ENCODE measurements around the gene PCGF3. TPM values are rescaled to one million over a fixed set of nuclear protein-coding genes. Genes with fewer than 3 reads are reported as not detected.

Gene PCGF3
- total RNA-seq, 1 donor from 2014 or later = 64.3 TPM

DNA sequence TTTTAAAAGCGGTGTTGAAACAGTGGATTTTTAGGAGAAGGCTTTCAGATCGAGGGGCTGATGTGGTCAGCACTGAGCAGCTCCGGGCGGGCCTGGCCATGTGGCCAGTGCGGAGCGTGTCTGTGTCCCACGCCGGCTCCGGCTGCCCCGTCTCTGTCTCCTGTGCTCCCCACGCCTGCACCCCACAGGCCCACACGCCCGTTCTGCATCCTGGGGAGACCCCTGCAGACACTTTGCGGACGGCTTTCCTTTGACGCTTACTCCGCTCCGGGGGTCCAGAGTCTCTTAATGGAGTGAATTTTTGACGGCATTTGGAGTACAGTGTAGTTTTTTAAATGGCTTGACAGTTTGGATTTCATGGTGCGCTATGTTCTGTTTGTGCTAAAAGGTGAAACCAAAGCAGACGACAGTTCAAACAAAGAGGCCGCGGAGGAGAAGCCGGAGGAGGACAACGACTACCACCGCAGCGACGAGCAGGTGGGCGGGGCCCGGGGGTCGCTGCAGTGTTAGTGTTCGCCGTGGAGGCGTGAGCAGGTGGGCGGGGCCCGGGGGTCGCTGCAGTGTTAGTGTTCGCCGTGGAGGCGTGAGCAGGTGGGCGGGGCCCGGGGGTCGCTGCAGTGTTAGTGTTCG, 38.7 kb downstream of the PCGF3 start:
- peaks cover 4% of the 10 kb centered on the region for H3K4me1 Mint-ChIP-seq (ENCODE audit: unreplicated experiment)
- TF ChIP-seq, protein P1, sequence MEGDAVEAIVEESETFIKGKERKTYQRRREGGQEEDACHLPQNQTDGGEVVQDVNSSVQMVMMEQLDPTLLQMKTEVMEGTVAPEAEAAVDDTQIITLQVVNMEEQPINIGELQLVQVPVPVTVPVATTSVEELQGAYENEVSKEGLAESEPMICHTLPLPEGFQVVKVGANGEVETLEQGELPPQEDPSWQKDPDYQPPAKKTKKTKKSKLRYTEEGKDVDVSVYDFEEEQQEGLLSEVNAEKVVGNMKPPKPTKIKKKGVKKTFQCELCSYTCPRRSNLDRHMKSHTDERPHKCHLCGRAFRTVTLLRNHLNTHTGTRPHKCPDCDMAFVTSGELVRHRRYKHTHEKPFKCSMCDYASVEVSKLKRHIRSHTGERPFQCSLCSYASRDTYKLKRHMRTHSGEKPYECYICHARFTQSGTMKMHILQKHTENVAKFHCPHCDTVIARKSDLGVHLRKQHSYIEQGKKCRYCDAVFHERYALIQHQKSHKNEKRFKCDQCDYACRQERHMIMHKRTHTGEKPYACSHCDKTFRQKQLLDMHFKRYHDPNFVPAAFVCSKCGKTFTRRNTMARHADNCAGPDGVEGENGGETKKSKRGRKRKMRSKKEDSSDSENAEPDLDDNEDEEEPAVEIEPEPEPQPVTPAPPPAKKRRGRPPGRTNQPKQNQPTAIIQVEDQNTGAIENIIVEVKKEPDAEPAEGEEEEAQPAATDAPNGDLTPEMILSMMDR (conservative IDR thresholded peaks at IDR 0.05) = no peak
- H3K4me3 Mint-ChIP-seq = no peak overlapping the region
- H3K9me3 Mint-ChIP-seq = no peaks in the 10 kb centered on the region
- H3K36me3 Mint-ChIP-seq = peaks cover 17% of the 10 kb centered on the region
- H3K27me3 Mint-ChIP-seq = no peaks in the 10 kb centered on the region
- H3K27ac Mint-ChIP-seq = peak overlapping the region; percentile 53
- DNase-seq (ENCODE audit: extremely low spot score, unreplicated experiment) = no peak

DNA sequence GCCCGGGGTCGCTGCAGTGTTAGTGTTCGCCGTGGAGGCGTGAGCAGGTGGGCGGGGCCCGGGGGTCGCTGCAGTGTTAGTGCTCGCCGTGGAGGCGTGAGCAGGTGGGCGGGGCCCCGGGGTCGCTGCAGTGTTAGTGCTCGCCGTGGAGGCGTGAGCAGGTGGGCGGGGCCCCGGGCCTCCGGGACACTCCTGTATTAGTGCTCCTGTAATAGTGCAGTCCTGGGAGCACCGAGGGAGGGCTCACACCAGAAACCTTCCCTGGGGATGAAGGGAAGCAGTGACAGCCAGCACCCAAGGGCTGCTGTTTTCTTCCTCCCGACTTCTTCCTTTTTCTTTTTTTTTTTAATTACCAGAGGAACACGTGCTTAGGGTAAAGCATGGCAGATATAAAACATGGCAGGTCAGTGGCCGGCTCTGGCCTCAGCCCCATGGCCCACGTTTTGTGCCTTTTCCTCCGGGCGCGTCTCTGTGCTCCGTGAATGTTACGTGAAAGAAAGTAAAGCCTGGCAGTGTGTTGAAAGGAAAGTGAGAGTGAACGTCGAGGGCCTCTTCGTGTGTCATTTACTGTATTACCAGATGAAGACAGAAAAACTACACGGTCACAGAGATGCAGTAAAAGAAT, 42.0 kb downstream of the PCGF3 start:
- no peaks in the 10 kb centered on the region for H3K9me3 Mint-ChIP-seq
- H3K4me1 Mint-ChIP-seq (ENCODE audit: unreplicated experiment) = peaks cover 12% of the 10 kb centered on the region
- peaks cover 29% of the 10 kb centered on the region for H3K36me3 Mint-ChIP-seq
- no peak for DNase-seq (ENCODE audit: extremely low spot score, unreplicated experiment)
- no peak overlapping the region for H3K27ac Mint-ChIP-seq
- H3K27me3 Mint-ChIP-seq = no peaks in the 10 kb centered on the region
- TF ChIP-seq, protein P1 (conservative IDR thresholded peaks at IDR 0.05) = no peak
- no peak overlapping the region for H3K4me3 Mint-ChIP-seq

DNA sequence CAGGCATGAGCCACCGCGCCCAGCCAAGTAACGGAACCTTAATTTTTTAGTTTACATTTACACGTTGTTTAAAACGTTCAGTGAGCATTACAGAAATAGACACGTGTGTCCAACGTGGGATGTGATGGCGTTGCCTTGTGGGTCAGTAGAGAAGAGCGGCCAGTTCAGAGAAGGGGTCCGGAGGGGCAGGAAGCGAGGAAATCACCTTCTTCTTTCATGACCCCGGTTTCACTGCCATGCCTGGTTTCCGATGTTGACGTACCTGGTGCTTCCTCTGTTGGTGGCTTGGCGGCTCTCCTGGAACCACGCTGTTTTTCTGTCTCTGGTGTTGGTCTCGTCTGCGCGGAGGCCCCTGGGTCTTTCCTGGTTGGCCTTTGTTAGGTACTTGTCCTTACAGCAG, 42.8 kb downstream of the PCGF3 start:
- H3K9me3 Mint-ChIP-seq = no peaks in the 10 kb centered on the region
- TF ChIP-seq, protein P1 (conservative IDR thresholded peaks at IDR 0.05) = no peak
- peaks cover 12% of the 10 kb centered on the region for H3K4me1 Mint-ChIP-seq (ENCODE audit: unreplicated experiment)
- H3K27me3 Mint-ChIP-seq = no peaks in the 10 kb centered on the region
- H3K36me3 Mint-ChIP-seq = peaks cover 29% of the 10 kb centered on the region
- H3K4me3 Mint-ChIP-seq = no peak overlapping the region
- no peak for DNase-seq (ENCODE audit: extremely low spot score, unreplicated experiment)
- H3K27ac Mint-ChIP-seq = no peak overlapping the region

DNA sequence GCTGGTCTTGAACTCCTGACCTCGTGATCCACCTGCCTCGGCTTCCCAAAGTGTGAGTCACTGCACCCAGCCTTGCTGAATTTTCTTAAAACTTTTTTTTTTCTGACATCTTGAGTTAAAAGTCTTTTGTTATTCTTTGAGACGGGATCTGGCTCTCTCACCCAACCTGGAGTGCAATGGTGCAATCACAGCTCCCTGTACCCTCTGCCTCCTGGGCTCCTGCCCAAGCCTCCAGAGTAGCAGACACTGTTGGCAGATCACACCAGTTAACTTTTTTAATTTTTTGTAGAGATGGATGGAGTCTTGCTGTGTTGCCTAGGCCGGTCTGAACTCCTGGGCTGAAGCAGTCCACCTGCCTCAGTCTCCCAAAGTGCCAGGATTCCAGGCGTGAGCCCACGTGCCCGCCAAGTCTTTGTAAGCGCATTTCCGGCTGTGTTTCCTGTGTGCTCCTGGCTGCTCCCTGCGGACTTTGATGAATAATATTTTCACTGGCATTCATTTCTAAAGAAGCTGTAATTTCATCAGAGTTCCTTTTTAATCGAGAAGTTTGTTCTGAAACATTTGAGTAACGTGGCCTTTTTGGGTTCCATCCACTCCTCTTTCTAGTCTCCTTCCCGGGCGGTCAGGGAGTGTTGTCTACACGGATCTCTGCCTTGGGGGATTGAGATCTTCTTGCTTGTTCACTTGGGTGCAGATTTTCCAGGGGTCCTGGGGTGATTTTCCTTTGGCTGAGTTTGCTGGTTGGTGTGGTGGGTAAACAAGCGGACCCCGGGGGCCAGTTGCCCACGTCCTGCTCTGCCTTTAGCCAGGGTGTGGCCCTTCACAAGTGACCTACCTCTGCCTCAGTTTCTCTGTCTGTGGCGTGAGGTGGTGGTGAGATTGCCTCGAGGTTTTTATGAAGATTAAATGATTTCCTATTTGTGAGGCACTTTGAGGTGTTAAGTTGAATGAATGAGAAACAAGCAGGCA, 44.4 kb downstream of the PCGF3 start:
- no peak for DNase-seq (ENCODE audit: extremely low spot score, unreplicated experiment)
- Mint-ChIP-seq H3K9me3 (no peaks in the 10 kb centered on the region), H3K27ac (no peak overlapping the region), H3K27me3 (no peaks in the 10 kb centered on the region), H3K36me3 (peaks cover 30% of the 10 kb centered on the region), H3K4me1 (ENCODE audit: unreplicated experiment) (peaks cover 12% of the 10 kb centered on the region), H3K4me3 (no peak overlapping the region)
- TF ChIP-seq, protein P1 (conservative IDR thresholded peaks at IDR 0.05) = no peak

DNA sequence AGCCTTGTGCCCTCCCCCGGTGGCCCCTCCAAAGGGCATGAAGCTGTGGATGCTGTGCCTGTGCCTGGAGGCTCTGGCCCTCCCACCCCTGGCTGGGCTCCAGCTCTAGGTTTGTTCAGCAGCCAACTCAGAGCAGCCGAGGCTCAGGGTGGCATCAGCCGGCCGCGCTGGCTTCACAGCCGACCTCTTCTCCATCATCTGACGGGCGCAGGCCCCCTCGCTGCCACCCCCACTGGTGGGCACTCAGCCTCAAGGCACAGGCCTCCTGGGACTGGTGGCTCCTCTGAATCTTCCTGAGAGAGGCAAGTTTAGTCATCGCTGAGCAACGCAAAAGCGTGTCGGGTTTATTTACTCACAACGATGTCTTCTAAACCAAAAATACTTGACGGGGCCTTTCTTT, 46.0 kb downstream of the PCGF3 start:
- peaks cover 38% of the 10 kb centered on the region for H3K36me3 Mint-ChIP-seq
- DNase-seq (ENCODE audit: extremely low spot score, unreplicated experiment) = no peak
- no peaks in the 10 kb centered on the region for H3K9me3 Mint-ChIP-seq
- no peaks in the 10 kb centered on the region for H3K27me3 Mint-ChIP-seq
- peaks cover 12% of the 10 kb centered on the region for H3K4me1 Mint-ChIP-seq (ENCODE audit: unreplicated experiment)
- H3K27ac Mint-ChIP-seq = no peak overlapping the region
- no peak overlapping the region for H3K4me3 Mint-ChIP-seq
- TF ChIP-seq, protein P1 (conservative IDR thresholded peaks at IDR 0.05) = no peak
